Fibroblast of skin of right biceps (primary cell): ENCODE measurements around the gene CATSPERE.
"Not testable (repeated sequence)": the region's sequence is repeated elsewhere in the genome, so short reads cannot be mapped to it uniquely, and the experiment has no call there.

Experiments used
- DNase-seq: peaks from one replicate; pipeline ENCODE4 v3.0.0-alpha.2; 2013

The CATSPERE gene

DNA sequence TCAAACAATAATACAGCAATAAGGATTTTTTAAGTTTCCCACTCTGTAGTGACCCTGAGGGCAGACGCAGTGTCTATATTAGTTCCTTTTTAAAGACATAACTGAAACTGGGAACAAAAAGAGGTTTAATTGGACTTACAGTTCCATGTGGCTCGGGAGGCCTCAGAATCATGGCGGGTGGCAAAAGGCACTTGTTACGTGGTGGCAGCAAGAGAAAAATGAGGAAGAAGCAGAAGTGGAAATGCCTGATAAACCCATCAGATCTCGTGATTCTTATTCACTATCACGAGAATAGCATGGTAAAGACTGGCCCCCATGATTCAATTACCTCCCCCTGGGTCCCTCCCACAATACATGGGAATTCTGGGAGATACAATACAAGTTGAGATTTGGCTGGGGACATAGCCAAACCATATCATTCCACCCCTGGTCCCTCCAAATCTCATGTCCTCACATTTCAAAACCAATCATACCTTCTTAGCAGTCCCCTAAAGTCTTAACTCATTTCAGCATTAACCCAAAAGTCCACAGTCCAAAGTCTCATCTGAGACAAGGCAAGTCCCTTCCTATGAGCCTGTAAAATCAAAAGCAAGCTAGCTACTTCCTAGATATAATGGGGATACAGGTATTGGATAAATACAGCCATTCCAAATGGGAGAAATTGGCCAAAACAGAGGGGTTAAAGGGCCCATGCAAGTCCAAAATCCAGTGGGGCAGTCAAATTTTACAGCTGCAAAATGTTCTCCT is 205.8 kb downstream of the CATSPERE start:
- DNase-seq, result not testable (repeated sequence)

DNA sequence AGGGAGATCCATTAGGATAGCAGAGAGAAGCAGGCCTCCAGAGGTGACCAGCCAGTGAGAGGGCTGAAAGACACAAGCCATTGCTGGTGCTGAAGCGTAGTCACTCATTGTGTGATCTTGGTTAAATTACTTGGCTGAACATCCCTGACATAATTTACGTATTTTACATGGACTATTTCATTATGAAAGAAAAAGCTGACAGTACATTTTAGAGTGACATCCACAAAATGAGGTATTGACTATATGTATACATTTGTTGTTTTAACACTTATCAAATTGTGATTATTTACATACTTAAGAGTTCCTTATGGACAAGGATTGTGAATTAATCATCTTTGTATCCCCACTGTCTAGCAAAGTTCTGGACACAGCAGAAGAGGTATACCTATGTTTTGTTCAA is 206.7 kb downstream of the CATSPERE start:
- DNase-seq, result no peak

GRCh38 chr1:244672946-244673682 is 212.0 kb downstream of the CATSPERE start:
- DNase-seq, result peak; percentile 47

DNA sequence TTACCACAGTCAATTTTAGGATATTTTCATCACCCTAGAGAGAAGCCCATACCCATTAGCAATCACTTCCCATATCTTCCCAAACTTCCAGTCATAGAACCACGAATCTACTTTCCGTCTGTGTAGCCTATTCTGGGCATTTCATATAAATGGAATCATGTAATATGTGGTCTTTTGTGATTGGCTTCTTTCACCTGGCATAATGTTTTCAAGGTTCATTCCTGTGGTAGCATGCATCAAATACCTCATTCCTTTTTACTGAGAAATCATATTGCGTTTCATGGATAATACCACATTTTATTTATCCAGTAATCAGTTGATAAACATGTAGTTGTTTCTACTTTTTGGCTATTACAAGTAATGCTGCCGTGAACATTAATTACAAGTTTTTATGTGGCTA is 213.4 kb downstream of the CATSPERE start:
- DNase-seq, result peak; percentile 50

DNA sequence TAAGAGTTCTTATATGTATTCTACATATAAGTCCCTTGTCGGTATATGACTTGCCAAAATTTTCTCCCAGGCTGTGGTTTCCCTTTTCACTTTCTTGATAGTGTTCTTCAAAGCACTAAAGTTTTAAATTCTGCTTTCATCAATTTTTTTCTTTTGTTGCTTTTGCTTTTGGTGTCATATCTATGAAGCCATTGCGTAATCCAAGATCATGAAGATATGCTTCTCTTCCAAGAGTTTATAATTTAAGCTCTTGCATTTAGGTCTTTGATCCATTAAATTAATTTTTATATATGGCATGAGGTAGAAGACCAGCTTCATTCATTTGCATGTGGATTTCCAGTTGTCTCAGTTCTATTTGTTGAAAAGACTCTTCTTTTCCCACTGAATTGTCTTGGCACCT is 214.1 kb downstream of the CATSPERE start:
- DNase-seq, result no peak

- no peak for DNase-seq
Measured at GRCh38 chr1:244678697-244679096, 217.6 kb downstream of the CATSPERE start.

- DNase-seq, result no peak
Measured at GRCh38 chr1:244680667-244681066, 219.6 kb downstream of the CATSPERE start.

- DNase-seq, result not testable (repeated sequence)
Measured at GRCh38 chr1:244682087-244682486, 221.0 kb downstream of the CATSPERE start.
